ENCODE measurements around the gene EPN1. TPM values are rescaled to one million over a fixed set of nuclear protein-coding genes. Genes with fewer than 3 reads are reported as not detected.

Gene EPN1
- polyA plus RNA-seq, 3 donors = 71.6 to 117 (median 89.0) TPM

DNA sequence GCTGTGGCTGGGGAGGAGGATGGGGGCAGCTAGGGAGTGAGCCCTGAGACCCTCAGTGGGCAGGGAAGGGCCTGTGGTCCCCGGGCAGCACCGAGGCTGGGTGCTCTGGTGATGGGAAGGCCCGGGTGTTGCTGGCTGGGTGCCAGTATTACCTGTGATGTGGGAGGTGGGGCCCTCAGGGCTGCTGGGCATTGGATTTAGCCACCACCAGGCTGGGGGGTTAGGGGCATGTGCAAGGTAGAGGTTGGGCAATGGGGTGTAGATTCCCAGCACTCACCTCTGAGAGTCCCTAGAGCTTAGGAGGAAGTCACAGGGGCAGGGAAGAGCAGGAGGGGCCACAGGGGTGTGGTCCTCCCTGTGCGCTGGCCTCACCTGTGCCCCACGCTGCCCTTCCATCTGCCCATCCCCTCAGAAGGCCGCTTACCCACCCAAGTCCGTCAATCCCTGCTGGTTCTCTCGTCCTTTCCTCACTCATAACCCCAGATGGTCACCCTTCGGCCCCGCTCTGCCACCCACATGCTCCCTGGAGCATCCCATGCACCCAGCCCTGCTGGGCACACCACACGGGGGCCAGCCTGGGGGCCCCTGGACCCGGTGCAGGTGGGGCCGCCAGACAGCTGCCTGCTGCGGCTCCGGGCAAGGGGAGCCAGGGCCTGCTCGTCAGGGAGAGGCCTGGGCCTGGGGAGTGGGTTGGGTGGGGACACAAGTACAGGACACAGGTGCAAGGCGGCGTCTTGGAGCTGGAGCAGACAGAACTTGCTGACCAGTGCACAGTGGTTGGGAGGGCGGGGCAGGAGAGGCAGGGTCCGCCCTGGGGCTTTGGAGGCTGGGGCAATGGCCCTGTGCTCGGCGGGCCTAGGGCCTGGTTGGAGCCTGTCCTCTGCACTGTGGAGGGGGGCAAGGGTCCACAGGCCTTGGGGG is 12.5 kb downstream of the EPN1 start:
- WGBS, 3 donors = 83 to 94% (median 88%) methylated on average over 19 to 22 of the region's 22 CpGs
- H3K27ac ChIP-seq (ENCODE audit: low read depth, low read length) = no peak overlapping the region

- WGBS, 3 donors = 68 to 75% (median 75%) methylated on average over 23 to 27 of the region's 27 CpGs
Measured at GRCh38 chr19:55688422-55689218, 13.6 kb downstream of the EPN1 start.

DNA sequence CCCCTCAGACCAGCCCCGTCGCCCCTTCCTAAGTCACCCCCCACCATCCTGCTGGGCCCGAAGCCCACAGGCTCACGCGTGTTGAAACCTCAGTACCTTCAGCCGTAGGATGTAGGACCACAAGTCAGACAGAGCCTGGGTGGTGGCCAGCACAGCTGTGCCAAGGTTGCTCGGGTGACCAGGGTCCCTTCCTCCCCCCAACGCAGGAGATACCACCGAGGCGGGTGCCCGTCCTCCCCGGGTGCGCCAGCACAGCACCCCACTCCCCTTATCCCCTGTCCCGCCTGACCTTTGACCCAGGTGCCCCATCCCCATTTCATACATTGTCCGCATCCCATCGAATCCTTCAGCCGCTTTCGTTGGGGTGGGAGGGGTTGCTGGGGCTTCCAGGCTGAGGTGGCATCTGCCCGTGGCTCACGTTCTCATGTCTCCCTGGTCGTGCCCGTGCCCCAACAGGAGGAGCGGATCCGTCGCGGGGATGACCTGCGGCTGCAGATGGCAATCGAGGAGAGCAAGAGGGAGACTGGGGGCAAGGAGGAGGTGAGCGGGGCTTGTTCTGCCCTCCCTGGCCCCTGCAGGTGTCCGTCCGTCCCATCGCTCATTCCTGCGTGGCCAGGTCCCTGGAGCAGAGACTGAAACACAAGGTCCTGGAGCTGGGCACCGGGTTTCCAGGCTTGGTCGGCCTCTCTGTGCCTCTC is 14.5 kb downstream of the EPN1 start:
- no peak overlapping the region for H3K27ac ChIP-seq (ENCODE audit: low read depth, low read length)
- 92 to 94% (median 93%) methylated on average over 28 to 35 of the region's 35 CpGs for WGBS, 3 donors

More at GRCh38 chr19:55688422-55689218, 13.6 kb downstream of the EPN1 start:
- H3K27ac ChIP-seq (ENCODE audit: low read depth, low read length) = no peak overlapping the region

DNA sequence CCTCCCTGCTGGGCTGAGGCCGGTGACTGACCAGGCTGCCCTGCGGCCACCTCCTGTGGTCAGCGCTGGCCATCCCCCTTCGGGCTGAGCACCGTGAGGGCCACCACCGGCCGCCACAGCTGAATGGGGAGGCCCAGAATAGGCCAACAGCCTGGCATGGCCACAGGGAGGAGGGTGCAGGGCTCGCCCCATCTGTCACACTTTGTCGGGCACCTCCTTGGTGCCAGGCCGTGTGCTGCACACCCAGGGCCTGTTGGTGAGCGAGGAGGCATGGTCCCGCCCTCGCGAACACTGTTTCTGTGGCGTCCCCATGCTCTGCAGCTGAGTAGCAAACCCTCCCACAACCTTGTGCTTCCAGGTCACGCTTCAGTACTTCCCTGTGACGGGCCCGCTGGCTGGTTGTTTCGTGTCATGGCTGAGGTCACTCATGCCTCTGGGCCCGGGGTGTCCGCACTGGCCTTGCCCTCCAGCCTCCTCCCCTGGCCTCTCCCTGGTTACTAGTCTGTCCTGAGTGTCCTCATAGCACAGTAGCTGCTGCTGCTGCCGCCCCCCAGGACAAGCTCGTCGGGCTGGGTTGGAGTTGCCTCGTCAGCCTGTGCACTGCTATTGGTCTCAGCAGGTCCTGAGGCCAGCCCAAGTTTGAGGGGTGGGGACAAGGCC is 15.2 kb downstream of the EPN1 start:
- H3K27ac ChIP-seq (ENCODE audit: low read depth, low read length) = no peak overlapping the region
- 94 to 98% (median 95%) methylated on average over 20 to 25 of the region's 25 CpGs for WGBS, 3 donors

DNA sequence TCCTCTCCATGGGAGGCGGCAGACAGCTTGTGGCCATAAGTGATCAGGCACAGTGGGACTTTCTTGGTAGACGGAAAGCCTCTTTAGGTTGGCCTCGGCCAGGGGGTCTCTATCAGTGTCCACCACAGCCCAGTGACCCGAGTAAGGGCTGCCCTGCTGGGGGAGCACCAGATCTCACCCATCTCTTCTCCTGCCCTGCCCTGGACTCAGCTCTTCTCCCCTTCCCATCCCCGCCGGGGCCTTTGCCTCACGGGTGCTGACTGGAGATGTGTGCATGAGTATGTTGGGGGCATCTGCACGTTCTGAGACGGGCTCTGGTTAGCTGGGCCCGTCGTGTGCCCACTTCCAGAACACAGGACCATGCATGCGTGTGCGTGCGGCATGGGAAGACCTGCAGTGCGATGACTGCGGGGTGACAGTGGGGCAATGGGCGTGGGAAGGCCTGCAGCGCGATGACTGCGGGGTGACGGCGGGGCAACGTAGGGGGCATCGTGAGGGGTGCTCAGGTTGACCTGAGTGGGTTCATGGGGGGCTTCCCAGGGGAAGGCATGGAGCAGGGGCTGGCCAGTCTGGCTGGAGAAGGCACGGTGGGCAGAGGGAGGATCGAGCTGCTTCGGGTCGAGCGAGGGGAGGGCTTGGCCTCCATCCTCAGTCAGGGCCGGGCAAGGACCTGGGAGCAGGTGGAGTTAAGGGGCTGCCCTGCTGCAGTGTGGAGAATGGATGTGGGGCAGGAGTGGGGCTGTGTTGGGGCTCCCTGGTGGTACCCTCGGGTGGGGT is 15.9 kb downstream of the EPN1 start:
- no peak overlapping the region for H3K27ac ChIP-seq (ENCODE audit: low read depth, low read length)
- 90 to 95% (median 91%) methylated on average over 31 of the region's 31 CpGs for WGBS, 3 donors

DNA sequence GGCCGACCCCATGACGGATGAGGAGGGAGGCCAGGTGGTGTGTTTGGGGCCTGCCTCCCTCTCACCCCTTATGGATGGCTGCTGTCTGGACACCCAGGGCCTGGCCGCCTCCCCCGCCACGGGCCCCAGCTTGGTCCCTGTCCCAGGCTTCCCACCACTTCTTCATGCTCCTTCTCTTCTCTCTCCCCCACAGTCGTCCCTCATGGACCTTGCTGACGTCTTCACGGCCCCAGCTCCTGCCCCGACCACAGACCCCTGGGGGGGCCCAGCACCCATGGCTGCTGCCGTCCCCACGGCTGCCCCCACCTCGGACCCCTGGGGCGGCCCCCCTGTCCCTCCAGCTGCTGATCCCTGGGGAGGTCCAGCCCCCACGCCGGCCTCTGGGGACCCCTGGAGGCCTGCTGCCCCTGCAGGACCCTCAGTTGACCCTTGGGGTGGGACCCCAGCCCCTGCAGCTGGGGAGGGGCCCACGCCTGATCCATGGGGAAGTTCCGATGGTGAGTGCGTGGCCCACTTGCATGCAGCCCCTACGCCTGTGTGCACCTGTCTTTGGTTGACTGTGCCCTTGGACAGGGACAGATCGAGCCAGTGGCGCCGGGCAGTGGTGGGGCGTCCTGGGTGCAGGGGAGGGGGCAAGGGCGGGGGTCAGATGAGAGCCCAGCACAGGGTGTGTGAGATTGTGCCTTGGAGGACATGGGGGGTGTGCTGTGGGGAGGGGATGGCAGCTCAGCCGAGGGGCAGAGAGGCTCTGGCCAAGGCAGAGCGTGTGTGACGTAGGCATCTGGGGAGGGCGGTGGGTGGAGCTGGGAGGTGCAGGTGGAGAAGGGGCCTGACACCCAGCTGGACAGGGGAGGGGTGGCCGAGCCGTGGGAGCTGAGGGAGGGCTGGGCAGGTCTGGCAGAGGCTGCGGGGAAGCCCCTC is 16.8 kb downstream of the EPN1 start:
- 89 to 94% (median 93%) methylated on average over 27 to 31 of the region's 31 CpGs for WGBS, 3 donors
- no peak overlapping the region for H3K27ac ChIP-seq (ENCODE audit: low read depth, low read length)

DNA sequence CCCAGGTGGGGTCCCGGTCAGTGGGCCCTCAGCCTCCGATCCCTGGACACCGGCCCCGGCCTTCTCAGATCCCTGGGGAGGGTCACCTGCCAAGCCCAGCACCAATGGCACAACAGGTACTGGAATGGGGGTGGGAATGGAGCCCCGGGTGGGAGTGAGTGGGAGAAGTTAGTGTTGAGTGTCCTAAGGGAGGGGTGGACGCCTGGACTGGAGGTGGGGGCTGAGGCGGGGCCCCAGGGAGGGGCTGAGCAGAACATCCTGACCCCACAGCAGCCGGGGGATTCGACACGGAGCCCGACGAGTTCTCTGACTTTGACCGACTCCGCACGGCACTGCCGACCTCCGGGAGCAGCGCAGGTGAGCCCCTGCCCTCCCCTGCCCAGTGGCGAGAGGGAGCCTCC is 17.7 kb downstream of the EPN1 start:
- no peak overlapping the region for H3K27ac ChIP-seq (ENCODE audit: low read depth, low read length)
- 87 to 97% (median 94%) methylated on average over 14 to 19 of the region's 19 CpGs for WGBS, 3 donors

- no peak overlapping the region for H3K27ac ChIP-seq (ENCODE audit: low read depth, low read length)
- WGBS, 3 donors = 94 to 96% (median 96%) methylated on average over 20 of the region's 20 CpGs
Measured at GRCh38 chr19:55693336-55693974, 18.4 kb downstream of the EPN1 start.

DNA sequence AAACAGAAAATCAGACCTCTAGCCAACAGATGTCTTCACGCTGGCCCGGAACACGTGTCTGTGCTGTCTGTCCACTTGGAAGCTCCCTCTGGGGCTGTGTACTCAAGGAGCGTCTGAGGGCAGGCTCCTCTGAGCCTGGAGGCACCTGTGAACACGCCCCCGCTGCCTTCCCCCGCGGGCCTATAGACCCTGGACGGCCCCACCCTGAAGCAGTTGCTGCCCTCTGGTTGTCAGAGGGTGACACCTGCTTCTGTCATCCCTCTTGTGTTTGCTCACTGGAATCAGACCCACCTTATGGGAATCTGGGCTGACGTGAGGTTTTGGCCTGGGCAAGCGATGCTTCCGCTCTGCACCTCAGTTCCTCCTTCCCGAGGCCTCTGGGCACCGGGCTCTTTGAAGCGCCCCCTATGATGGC is 19.2 kb downstream of the EPN1 start:
- H3K27ac ChIP-seq (ENCODE audit: low read depth, low read length) = no peak overlapping the region
- WGBS, 3 donors = 84 to 88% (median 88%) methylated on average over 15 of the region's 15 CpGs

DNA sequence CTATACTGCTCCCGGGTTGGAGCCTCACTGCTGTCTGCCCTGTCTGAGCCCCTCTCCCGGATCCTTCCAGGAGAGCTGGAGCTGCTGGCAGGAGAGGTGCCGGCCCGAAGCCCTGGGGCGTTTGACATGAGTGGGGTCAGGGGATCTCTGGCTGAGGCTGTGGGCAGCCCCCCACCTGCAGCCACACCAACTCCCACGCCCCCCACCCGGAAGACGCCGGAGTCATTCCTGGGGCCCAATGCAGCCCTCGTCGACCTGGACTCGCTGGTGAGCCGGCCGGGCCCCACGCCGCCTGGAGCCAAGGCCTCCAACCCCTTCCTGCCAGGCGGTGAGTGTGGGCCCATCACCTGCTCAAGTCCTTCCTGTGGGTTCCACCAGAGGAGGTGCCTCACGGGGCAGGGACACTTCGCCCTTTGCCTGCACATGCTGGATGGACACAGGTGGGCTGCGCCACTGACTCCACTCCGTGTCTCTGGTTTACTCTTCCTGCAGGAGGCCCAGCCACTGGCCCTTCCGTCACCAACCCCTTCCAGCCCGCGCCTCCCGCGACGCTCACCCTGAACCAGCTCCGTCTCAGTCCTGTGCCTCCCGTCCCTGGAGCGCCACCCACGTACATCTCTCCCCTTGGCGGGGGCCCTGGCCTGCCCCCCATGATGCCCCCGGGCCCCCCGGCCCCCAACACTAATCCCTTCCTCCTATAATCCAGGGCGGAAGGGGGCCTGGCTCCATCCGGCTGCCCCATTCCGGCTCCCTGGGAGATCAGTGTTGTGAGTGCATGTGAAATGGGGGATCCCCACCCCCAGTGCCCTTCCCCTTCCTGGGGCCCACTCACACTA is 19.8 kb downstream of the EPN1 start:
- 92 to 95% (median 94%) methylated on average over 28 to 37 of the region's 37 CpGs for WGBS, 3 donors
- H3K27ac ChIP-seq (ENCODE audit: low read depth, low read length) = no peak overlapping the region

DNA sequence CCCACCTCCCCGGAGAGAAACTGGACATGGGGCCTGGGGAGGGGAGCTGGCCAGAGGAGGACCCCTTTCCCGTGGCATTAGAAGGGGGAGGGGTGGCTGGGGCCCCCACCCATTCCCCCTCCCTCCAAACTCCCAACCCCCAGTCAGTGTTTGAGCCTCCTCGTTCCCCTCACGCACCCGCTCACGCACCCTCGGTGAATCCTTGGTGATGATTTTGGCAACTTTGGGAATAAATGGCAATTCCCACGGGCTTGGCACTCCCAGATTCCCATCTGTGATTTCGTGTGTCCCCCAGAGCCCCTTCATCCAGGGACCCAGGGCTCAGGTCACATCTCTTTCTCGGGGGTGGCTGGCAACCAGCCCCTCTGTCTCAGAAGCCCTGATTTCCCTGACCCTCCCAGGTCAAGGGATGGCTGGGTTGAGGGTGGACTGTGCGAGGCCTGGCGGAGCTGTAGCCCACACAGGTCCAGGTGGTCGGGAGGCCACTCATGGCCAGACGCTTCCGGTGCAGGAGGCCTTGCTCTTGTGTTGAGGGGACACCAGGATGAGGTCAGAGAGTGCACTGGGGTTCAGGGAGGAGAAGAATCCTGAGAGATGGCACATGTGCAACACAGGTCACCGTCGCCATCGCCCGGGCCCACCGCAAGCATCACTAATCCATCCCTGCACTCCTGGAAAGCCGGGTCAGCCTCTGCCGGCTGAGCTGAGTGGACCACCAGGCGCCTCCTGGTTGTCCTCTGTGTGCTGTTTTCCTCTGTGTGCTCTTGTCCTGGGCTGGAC is 20.7 kb downstream of the EPN1 start:
- H3K27ac ChIP-seq (ENCODE audit: low read depth, low read length) = no peak overlapping the region
- 89 to 93% (median 92%) methylated on average over 22 to 23 of the region's 23 CpGs for whole genome bisulfite sequencing, 3 donors

DNA sequence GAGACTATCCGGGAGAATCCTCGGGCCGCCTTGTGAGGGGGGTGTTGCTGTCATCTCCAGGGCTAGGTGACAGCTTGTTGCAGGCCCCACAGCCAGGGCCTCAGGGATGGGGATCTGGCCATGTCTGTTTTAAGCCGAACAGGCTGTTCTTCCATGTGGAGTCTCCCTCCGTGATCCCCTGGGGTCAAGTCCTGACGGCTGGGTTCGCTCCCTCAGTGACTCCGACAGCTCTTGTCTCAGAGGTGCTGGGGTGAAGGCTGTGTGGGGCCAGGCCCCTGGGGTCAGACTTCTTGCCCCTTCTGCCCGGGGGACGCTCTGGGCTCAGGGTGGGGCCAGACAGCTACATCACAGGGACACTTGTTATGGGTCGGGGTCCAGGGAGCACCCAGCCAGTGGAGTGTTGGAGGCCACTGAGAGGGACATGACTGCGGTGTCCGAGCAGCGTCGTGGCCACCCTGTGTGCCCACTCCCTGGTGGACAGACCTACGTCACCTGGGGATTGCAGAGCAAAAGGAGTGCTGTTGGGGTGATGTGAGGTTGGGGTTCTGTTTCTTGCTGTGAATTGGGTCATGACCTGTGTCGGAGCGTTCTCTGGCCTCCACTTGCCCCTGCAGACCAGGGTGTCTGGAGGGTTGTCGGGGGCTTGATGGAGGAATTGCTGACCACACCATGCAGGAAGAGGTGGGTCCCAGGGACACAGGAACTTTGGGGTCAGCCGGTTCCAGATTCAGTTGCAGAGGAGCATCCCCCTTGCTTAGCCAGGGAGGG is 21.5 kb downstream of the EPN1 start:
- 88 to 93% (median 91%) methylated on average over 20 of the region's 20 CpGs for WGBS, 3 donors
- no peak overlapping the region for H3K27ac ChIP-seq (ENCODE audit: low read depth, low read length)

DNA sequence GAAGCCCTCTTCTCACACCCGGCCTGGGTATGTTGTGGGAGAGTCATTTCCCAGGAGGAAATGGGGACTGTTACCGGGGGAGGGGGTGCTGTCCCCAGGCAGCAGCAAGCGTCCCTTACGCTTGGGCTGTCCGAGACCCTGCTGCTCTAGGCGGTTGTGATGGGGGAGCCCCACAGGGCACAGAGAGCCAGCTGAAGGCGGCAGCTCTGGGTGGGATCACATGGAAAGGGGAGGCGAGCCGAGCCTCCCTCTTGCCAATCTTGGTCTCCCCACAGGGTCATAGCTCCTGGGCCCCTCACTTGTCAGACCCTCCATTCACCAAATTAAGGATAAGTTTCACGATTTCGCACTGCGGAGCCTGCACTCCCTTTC is 22.0 kb downstream of the EPN1 start:
- 85 to 90% (median 86%) methylated on average over 12 of the region's 12 CpGs for WGBS, 3 donors
- no peak overlapping the region for H3K27ac ChIP-seq (ENCODE audit: low read depth, low read length)

GRCh38 chr19:55697698-55698097 is 22.7 kb downstream of the EPN1 start:
- 90 to 95% (median 92%) methylated on average over 8 of the region's 8 CpGs for WGBS, 3 donors
- no peak overlapping the region for H3K27ac ChIP-seq (ENCODE audit: low read depth, low read length)
